H54 (cell line): ENCODE data around the gene CTNNA1.
"Not testable (repeated sequence)": the region's sequence is repeated elsewhere in the genome, so short reads cannot be mapped to it uniquely, and the experiment has no call there.

Source experiments
- DNase-seq: peaks from one replicate; pipeline ENCODE4 v3.0.0; 2011; ENCODE audit warnings: low spot score, mixed read lengths; ENCODE audit not compliant: insufficient read length
- FAIRE-seq: peaks from 3 replicates; lab custom pipeline; 2011; peaks lifted over from hg19 to GRCh38; lab: Jason Lieb, UNC
- POLR2A ChIP-seq: IDR thresholded peaks from 2 replicates; pipeline ENCODE4 v1.6.1; 2011; ENCODE audit warnings: low read depth, mild to moderate bottlenecking, low read length

CTNNA1 gene

GRCh38 chr5:138911441-138911840, 158.2 kb downstream of the CTNNA1 start:
- no peak for DNase-seq
- no peak for TF ChIP-seq POLR2A

GRCh38 chr5:138912093-138912492, 158.9 kb downstream of the CTNNA1 start:
- no peak for TF ChIP-seq POLR2A
- DNase-seq (no peak), FAIRE-seq (no peak)

More at GRCh38 chr5:138911441-138911840, 158.2 kb downstream of the CTNNA1 start:
- FAIRE-seq, result no peak

- FAIRE-seq, result no peak
- DNase-seq, result no peak
- no peak for TF ChIP-seq POLR2A
Measured at GRCh38 chr5:138913773-138914172, 160.5 kb downstream of the CTNNA1 start.

GRCh38 chr5:138914338-138914737, 161.1 kb downstream of the CTNNA1 start:
- FAIRE-seq (no peak), DNase-seq (no peak)
- no peak for TF ChIP-seq POLR2A

- FAIRE-seq, result no peak
- DNase-seq, result no peak
- no peak for TF ChIP-seq POLR2A
Measured at GRCh38 chr5:138918686-138919085, 165.5 kb downstream of the CTNNA1 start.

- FAIRE-seq (no peak), DNase-seq (no peak)
- TF ChIP-seq POLR2A, result no peak
Measured at GRCh38 chr5:138920181-138920580, 167.0 kb downstream of the CTNNA1 start.

GRCh38 chr5:138921362-138921761, 168.1 kb downstream of the CTNNA1 start:
- DNase-seq, FAIRE-seq: not testable (repeated sequence)

GRCh38 chr5:138922494-138922893, 169.3 kb downstream of the CTNNA1 start:
- FAIRE-seq (no peak), DNase-seq (no peak)
- no peak for TF ChIP-seq POLR2A

- no peak for DNase-seq
- no peak for FAIRE-seq
- no peak for TF ChIP-seq POLR2A
Measured at GRCh38 chr5:138925090-138925635, 171.9 kb downstream of the CTNNA1 start.

GRCh38 chr5:138926257-138926656, 173.0 kb downstream of the CTNNA1 start:
- no peak for FAIRE-seq
- no peak for TF ChIP-seq POLR2A

DNA sequence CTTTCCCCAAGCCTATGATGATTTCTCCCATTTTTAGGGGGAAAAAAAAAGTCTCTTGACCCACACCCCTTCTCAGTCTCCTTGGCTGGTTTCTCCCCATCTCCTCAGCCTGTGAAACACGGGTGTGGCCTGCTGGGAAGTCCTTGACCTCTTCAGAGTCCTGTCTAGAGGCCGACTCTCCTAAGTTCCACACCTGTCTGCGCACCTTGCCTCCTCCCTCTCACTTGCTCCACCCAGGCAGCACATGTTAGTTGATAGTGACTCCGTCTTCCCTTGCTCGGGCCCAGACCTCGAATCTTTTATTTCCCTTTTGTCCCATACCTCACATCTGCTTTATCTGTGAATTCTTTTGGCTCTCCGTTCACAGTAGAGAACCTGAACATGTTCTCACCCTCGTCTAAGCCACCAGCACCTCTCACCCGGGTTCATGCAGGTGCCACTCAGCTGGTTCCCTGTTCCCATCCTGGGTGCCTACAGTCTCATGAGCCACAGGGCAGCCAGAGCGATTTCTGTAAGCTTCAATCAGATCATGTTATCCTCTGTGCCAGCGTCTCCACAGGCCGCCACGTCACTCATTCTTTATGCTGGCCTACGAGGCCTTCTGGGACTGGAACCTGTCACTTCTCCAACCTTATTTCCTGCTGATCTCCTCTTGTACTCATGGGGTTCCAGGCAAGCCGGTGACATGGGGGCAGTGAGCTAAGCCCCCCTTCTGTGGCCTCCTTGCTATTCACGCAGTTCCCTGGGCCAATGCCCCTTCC, 173.6 kb downstream of the CTNNA1 start:
- DNase-seq (no peak), FAIRE-seq (no peak)
- TF ChIP-seq POLR2A, result no peak

More at GRCh38 chr5:138926257-138926656, 173.0 kb downstream of the CTNNA1 start:
- no peak for DNase-seq

DNA sequence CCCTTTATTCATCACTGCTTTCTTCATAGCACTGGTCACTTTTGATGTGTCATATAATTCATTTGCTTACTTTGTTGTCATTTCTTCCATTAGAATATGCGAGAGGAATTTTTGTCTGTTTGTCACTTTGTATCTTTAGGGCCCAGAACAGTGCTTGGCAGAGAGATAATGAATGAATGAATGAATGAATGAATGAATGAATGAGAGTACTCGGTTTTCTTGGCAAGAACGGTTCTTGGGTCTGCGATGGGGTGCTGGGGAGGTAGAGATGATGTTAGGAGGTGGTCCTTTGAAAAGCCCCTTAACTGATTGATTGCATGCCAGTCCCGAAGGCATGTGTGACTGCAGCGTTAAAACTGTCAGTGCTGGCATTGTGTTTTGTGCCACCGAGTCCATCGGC, 174.3 kb downstream of the CTNNA1 start:
- no peak for TF ChIP-seq POLR2A
- DNase-seq, result no peak
- FAIRE-seq, result no peak

- DNase-seq, result no peak
- no peak for FAIRE-seq
- TF ChIP-seq POLR2A, result no peak
Measured at GRCh38 chr5:138927979-138928378, 174.8 kb downstream of the CTNNA1 start.

- DNase-seq (no peak), FAIRE-seq (no peak)
- no peak for TF ChIP-seq POLR2A
Measured at GRCh38 chr5:138929571-138929955, 176.3 kb downstream of the CTNNA1 start.

DNA sequence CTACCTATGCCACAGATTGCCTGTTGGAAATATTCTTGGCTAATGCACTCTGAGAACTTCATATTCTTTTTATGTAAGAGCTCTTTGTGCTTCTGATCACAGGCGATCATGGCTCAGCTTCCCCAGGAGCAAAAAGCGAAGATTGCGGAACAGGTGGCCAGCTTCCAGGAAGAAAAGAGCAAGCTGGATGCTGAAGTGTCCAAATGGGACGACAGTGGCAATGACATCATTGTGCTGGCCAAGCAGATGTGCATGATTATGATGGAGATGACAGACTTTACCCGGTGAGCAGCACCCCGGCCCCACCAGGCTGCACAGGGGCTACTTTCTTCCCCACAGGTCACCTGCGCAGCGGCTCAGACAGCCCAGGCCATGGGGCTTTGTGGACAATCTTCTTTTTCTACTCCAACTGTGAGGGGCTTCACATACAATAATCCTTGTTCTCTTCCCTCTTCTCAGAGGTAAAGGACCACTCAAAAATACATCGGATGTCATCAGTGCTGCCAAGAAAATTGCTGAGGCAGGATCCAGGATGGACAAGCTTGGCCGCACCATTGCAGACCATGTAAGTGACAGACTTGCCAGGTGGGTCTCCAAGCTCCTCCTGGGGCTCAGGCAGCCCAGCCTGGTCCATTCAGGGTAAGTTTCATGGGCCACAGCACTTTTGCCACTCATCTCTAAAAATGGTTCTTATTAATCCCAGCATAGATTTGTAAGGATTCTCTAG, 177.3 kb downstream of the CTNNA1 start:
- TF ChIP-seq POLR2A, result no peak
- no peak for FAIRE-seq
- no peak for DNase-seq
